GM12865 (cell line): ENCODE measurements around the gene GPATCH4.
A peak's percentile ranks its signal among the peaks of the same experiment; 100 is the strongest.

Experiments
- DNase-seq: peaks from one replicate; pipeline ENCODE4 v3.0.0; 2010; ENCODE audit warnings: low read depth
- H3K4me3 ChIP-seq: 2 replicates; pipeline ENCODE4 v1.5.1; 2011; ENCODE audit warnings: mild to moderate bottlenecking, low read depth, low read length, control low read depth
- CTCF ChIP-seq: IDR thresholded peaks from 2 replicates; pipeline ENCODE4 v1.5.1; 2011; ENCODE audit warnings: low read length, control low read depth, low read depth, inconsistent platforms; ENCODE audit not compliant: insufficient read depth; ENCODE audit errors: missing control alignments

Gene GPATCH4

DNA sequence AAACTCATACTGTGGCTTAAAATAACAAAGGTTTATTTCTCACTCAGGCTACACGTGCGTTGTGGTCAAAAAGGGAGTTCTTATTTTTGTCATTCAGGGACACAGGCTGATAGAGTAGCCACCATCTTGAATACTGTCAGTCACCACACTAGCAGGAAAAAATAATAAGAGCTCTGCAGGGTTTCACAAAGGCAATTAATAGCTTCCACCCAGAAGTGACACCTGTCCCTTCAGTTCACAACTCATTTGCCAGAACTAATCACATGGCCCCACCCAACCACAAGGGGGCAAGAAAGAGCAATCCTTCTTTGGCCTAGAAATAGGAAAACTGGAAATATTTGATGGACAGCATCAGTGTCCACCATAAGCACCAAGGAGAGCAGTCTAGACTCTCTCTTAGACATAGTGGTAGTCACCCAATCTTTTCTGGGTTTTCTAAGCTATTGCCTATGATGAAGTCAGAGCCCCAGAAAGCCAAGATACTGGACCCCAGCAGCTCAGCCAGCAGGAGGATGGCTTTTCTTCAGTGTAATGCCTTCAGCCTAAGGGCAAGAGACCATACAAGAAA, 26.1 kb upstream of the GPATCH4 start:
- H3K4me3 ChIP-seq: no peak overlapping the region
- peak; percentile 63 for DNase-seq
- peak; percentile 9 for TF ChIP-seq CTCF

- no peak for DNase-seq
- no peak overlapping the region for H3K4me3 ChIP-seq
- TF ChIP-seq CTCF: no peak
Observed at GRCh38 chr1:156626079-156626438, 24.8 kb upstream of the GPATCH4 start.

GRCh38 chr1:156625436-156626078, 24.3 kb upstream of the GPATCH4 start:
- peak; percentile 95 for TF ChIP-seq CTCF
- H3K4me3 ChIP-seq: no peak overlapping the region
- DNase-seq: peak; percentile 62

- no peak for TF ChIP-seq CTCF
- H3K4me3 ChIP-seq: no peak overlapping the region
- no peak for DNase-seq
Observed at GRCh38 chr1:156624814-156625435, 23.6 kb upstream of the GPATCH4 start.

DNA sequence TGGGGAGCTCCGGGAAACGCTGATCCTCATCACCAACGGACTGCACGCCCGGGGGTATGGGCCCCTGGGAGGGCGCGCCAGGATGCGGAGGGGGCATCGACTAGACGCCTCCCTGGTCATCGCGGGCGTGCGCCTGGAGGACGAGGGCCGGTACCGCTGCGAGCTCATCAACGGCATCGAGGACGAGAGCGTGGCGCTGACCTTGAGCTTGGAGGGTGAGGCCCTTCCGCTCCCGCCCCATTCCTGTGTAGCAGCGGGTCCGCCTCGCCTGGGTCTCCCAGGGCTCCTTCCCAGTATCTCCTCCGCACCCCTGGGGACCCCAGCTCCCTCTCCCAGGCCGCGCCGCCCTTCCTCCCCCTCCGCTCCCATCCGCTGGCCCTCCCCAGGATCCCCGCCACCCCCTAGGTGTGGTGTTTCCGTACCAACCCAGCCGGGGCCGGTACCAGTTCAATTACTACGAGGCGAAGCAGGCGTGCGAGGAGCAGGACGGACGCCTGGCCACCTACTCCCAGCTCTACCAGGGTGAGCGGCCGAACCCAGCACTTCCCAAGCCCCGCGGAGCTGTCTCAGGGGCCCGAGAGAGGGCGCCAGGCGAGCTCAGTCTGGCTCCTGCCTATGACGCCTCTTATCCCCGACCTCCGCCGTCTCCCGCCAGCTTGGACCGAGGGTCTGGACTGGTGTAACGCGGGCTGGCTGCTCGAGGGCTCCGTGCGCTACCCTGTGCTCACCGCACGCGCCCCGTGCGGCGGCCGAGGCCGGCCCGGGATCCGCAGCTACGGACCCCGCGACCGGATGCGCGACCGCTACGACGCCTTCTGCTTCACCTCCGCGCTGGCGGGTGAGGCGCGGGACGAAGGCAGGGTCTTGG, 22.9 kb upstream of the GPATCH4 start:
- peak; percentile 44 for DNase-seq
- peak; percentile 45 for TF ChIP-seq CTCF
- no peak overlapping the region; the same call in 1 of the 2 replicates for H3K4me3 ChIP-seq

- TF ChIP-seq CTCF: no peak
- DNase-seq: no peak
- no peak overlapping the region for H3K4me3 ChIP-seq
Observed at GRCh38 chr1:156622581-156623297, 21.5 kb upstream of the GPATCH4 start.
